Measurements from ENCODE around the gene ANAPC2.

ANAPC2 gene

DNA sequence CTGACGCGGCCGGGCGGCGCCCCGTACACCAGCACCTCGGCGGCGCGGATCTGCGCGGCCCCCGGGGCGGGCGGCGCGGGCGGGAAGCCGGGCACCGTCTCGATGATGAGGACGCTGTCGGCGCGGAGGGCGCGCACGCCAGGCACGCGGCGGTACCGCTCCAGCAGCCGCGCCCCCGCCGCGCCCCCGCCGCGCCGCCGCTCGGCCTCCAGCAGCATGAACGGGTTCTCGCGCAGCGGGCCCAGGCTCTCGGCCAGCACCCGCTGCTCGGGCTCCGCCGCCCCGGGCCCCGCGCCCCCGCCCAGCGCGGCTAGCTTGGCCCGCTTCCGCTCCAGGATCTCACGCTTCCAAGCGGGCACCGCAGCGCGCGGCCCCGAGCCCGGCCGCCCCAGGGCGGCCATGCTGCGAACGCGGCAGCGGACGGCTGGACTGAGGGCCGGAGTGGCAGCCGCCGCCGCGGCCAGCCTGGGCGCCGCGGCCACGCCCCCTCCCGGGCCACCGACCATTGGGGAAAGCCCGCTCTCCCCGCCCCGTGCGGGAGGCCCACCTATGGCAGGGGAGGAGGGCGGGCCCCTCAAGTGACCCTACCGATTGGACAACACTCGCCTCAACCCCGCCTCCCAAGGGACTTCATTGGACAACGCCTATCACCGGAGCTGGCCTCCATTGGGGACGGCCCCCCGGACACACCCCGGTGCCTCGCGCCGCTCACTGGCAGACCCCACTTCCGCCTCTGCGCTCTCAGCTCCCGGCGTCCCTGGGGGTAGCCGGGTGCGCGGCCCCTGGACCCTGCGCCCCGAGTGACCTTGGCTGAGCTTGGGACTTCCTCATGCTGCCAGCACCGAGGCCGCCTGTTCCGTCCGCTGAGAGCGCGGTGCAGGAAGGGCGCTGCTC is 12.2 kb upstream of the ANAPC2 start, which contains the start of gene TPRN:
TSS of gene TPRN (minus strand) at position 431 of the 894 bp plus-strand sequence. CDS start at position 401, 30 bp downstream.
- Histone ChIP-seq H3K27ac (peak within 1 kb of the TSS; percentile 65), H3K4me3 (ENCODE audit: low read depth, low read length) (peak within 1 kb of the TSS; percentile 58), H3K27me3 (ENCODE audit: insufficient read depth, low read depth, severe bottlenecking) (no peaks in the 10 kb centered on the region), H3K36me3 (no peaks in the 10 kb centered on the region), H3K9me3 (ENCODE audit: severe bottlenecking) (no peaks in the 10 kb centered on the region)
- DNase-seq: peak; percentile 96
- TF ChIP-seq, protein P1, sequence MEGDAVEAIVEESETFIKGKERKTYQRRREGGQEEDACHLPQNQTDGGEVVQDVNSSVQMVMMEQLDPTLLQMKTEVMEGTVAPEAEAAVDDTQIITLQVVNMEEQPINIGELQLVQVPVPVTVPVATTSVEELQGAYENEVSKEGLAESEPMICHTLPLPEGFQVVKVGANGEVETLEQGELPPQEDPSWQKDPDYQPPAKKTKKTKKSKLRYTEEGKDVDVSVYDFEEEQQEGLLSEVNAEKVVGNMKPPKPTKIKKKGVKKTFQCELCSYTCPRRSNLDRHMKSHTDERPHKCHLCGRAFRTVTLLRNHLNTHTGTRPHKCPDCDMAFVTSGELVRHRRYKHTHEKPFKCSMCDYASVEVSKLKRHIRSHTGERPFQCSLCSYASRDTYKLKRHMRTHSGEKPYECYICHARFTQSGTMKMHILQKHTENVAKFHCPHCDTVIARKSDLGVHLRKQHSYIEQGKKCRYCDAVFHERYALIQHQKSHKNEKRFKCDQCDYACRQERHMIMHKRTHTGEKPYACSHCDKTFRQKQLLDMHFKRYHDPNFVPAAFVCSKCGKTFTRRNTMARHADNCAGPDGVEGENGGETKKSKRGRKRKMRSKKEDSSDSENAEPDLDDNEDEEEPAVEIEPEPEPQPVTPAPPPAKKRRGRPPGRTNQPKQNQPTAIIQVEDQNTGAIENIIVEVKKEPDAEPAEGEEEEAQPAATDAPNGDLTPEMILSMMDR (IDR thresholded peaks at IDR 0.05; ENCODE audit: low read depth, low read length): no peak

GRCh38 chr9:137199411-137200121 is 11.2 kb upstream of the ANAPC2 start:
- Histone ChIP-seq H3K9me3 (ENCODE audit: severe bottlenecking) (no peaks in the 10 kb centered on the region), H3K36me3 (no peaks in the 10 kb centered on the region), H3K27me3 (ENCODE audit: insufficient read depth, low read depth, severe bottlenecking) (no peaks in the 10 kb centered on the region), H3K27ac (no peak overlapping the region), H3K4me3 (ENCODE audit: low read depth, low read length) (no peak overlapping the region)
- no peak for DNase-seq
- TF ChIP-seq, protein P1 (IDR thresholded peaks at IDR 0.05; ENCODE audit: low read depth, low read length): no peak

- no peak overlapping the region for H3K4me3 ChIP-seq (ENCODE audit: low read depth, low read length)
- no peaks in the 10 kb centered on the region for H3K36me3 ChIP-seq
- no peak for DNase-seq
- TF ChIP-seq, protein P1 (IDR thresholded peaks at IDR 0.05; ENCODE audit: low read depth, low read length): no peak
- H3K27ac ChIP-seq: no peak overlapping the region
- H3K27me3 ChIP-seq (ENCODE audit: insufficient read depth, low read depth, severe bottlenecking): no peaks in the 10 kb centered on the region
- no peaks in the 10 kb centered on the region for H3K9me3 ChIP-seq (ENCODE audit: severe bottlenecking)
Measured at GRCh38 chr9:137198902-137199283, 10.5 kb upstream of the ANAPC2 start.

- H3K27me3 ChIP-seq (ENCODE audit: insufficient read depth, low read depth, severe bottlenecking): no peaks in the 10 kb centered on the region
- no peaks in the 10 kb centered on the region for H3K9me3 ChIP-seq (ENCODE audit: severe bottlenecking)
- DNase-seq: no peak
- no peak overlapping the region for H3K4me3 ChIP-seq (ENCODE audit: low read depth, low read length)
- H3K27ac ChIP-seq: no peak overlapping the region
- TF ChIP-seq, protein P1 (IDR thresholded peaks at IDR 0.05; ENCODE audit: low read depth, low read length): no peak
- H3K36me3 ChIP-seq: no peaks in the 10 kb centered on the region
Measured at GRCh38 chr9:137198051-137198901, 9.9 kb upstream of the ANAPC2 start.

GRCh38 chr9:137195525-137196220 is 7.3 kb upstream of the ANAPC2 start:
- peak; percentile 54 for DNase-seq
- no peaks in the 10 kb centered on the region for H3K27me3 ChIP-seq (ENCODE audit: insufficient read depth, low read depth, severe bottlenecking)
- H3K4me3 ChIP-seq (ENCODE audit: low read depth, low read length): no peak overlapping the region
- no peaks in the 10 kb centered on the region for H3K9me3 ChIP-seq (ENCODE audit: severe bottlenecking)
- H3K27ac ChIP-seq: peak overlapping the region; percentile 77
- no peaks in the 10 kb centered on the region; the same call in 1 of the 2 replicates for H3K36me3 ChIP-seq
- TF ChIP-seq, protein P1 (IDR thresholded peaks at IDR 0.05; ENCODE audit: low read depth, low read length): no peak
